Stimulated activated CD4-positive, alpha-beta T cell treated with anti-CD3 and anti-CD28 coated beads, Interleukin-1b, Interleukin-23, amount 100 ng/mL, for 48 hours (primary cell): Measurements from ENCODE around the gene ARL8B.

ENCODE experiments used
- DNase-seq: peaks from one replicate; pipeline ENCODE4 v3.0.0-alpha.2; 2020

The ARL8B gene

DNA sequence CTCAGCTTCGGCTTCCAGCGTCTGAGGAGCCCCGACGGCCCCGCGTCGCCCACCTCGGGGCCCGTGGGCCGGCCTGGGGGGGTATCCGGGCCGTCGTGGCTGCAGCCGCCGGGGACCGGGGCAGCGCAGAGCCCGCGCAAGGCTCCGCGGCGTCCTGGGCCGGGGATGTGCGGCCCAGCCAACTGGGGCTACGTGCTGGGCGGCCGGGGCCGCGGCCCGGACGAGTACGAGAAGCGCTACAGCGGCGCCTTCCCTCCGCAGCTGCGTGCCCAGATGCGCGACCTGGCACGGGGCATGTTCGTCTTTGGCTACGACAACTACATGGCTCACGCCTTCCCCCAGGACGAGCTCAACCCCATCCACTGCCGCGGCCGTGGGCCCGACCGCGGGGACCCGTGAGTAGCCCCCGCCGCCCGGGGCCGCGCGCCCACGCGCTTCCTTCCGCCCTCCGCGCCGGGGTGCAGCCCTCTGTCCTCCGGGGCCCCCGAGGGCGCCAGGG lies 65.9 kb downstream of the ARL8B start:
- peak; percentile 53 for DNase-seq

DNA sequence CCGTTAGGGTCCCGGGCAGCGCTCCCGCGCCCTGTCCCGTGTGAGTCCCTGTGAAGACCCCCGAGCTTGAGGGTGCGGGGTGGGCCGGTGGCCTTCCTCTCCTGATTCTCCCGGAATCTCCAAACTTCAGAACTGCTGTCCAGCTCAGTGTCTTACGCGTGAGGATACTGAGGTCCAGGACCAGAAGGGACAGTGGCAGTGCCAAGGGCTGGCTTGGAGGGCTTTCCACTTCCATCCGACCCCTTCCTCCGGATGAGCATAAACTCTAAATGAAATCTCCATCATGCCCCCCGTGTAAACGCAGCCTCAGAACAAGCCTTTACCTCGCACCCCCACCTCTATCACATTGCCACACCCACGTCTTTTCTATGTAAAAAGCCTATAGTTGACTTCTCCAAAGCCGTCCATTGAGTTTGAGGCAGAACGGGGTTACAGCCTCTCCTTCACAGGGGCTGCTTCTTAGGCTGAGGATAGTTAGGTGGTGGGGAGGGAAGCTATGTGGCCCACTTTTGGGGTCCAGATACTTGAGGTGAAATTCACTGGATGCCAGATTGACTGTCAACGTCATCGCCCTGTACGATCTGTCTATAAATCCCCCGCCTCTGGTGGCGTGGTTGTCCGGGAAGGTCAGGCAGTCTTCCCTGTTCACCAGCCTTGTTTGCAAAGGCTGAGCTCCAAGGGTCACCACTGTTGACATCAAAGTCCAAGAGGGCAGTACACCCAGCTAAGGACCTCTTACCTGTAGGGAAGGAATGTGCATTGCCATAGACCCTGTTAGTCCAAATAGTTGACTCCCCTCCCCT lies 66.5 kb downstream of the ARL8B start:
- peak; percentile 59 for DNase-seq

- DNase-seq: peak; percentile 49
Observed at GRCh38 chr3:5190147-5190791, 68.2 kb downstream of the ARL8B start.

DNA sequence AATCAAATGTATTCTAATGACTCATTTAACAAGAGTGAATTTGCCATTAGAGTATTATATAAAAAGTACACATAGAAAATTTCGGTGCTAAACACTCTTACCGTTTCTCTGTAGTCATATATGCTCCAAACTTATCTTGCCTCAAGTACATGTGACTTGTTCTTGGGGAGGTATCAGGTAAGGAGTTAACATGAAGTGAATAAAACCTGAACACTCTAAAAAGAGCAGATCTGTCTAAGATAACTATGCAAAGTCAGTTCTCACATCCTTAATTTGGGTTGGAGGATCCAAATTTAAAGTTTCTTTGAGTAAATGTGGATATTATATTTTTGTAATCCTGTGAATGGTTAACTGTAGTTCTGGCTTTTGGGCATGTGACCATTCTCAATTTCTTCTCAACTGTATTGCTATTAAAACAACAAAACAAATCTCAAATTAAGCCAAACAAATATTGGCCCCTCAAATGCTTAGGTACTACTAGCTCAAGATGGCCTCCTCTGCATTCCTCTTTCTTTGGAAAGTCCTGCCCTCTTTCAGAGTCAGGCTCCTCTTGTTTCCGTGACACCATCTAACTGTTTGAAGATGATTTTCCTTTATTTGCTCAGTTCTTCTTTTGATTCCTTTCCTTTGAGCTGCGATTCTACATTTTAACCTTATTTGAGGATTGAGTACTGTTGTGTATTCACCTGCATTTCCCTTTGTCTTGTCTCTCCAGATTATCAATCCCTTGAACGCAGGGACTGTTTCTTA lies 69.6 kb downstream of the ARL8B start:
- DNase-seq: no peak

DNA sequence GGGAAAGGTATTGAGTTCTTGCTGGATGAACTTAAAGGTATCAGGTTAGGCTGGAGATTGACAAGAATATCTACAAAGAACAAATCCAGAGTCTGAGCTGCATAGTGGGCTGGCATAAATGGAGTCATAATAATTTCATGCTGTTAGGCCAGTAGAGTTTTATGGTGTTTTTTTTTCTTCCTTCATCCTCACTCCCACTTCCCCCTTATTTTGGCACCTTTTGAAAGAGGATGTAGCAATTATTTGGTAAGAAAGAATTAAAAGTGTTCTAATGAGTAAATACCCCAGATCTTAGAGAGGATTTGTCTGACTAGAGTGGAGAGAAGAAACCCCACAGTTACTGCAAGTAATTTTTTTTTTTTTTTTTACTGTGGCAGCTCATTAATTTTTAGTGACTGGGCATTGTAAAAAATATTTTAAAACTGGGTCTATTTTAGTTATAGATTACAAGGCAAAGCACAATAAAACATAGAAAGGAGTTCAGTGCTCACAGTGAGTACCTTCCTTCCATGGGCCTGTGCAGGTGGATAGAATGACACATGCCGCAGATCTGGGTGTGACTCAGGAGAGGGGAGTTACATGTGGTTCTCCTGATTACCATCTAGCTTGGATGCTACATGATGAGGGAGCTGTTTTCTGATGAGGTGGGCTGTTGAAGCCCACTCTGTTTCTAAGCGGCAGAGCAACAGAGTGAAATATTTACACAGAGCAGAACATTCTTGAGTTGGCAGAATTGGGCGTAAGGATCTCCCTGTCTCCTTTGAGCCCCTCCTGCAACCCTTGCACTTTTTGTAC lies 70.7 kb downstream of the ARL8B start:
- DNase-seq: peak; percentile 73

GRCh38 chr3:5194341-5194740 lies 72.2 kb downstream of the ARL8B start:
- DNase-seq: no peak

GRCh38 chr3:5194801-5195509 lies 72.9 kb downstream of the ARL8B start:
- DNase-seq: peak; percentile 53

GRCh38 chr3:5195605-5196004 lies 73.5 kb downstream of the ARL8B start:
- DNase-seq: peak; percentile 60

GRCh38 chr3:5197022-5197421 lies 74.9 kb downstream of the ARL8B start:
- no peak for DNase-seq

GRCh38 chr3:5197470-5198312 lies 75.6 kb downstream of the ARL8B start:
- peak; percentile 52 for DNase-seq

- no peak for DNase-seq
Observed at GRCh38 chr3:5198313-5198677, 76.2 kb downstream of the ARL8B start.

- DNase-seq: no peak
Observed at GRCh38 chr3:5198986-5199731, 77.1 kb downstream of the ARL8B start.

DNA sequence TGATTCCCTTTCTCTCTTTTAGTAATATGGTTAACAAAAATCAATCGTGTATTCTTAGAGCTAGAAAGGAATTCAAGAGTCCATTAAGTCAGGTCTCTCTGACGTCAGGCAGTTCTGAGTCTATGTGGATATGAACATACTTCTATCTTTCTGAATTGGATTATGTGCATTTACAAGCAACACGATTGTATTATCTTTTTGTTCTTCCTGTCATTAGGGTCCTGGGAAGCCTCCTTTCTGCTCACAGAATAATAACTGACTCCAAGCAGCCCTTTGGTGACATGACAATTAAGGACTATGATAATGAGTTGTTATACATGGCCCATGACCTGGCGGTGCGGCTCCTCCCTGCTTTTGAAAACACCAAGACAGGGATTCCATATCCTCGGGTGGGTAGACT lies 79.4 kb downstream of the ARL8B start:
- DNase-seq: no peak

DNA sequence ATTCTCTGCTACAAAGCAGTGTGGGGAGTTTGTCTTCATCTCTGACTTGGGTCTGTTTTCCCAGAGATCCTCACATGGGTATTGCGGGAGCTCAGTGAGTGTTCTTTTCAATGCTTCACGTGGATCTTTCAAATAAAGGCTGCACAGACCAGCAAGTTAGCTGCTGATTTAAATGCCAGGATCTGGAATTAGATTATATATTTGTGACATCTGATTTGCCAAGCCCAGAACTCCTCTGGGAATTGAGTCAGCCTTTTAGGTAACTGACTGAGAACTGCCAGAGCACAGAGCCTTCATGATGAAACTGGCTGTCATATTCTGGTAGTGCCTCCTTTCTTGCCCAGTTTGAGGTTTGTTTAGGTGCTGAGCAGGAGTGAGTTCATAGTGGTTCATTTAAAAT lies 80.1 kb downstream of the ARL8B start:
- no peak for DNase-seq

DNA sequence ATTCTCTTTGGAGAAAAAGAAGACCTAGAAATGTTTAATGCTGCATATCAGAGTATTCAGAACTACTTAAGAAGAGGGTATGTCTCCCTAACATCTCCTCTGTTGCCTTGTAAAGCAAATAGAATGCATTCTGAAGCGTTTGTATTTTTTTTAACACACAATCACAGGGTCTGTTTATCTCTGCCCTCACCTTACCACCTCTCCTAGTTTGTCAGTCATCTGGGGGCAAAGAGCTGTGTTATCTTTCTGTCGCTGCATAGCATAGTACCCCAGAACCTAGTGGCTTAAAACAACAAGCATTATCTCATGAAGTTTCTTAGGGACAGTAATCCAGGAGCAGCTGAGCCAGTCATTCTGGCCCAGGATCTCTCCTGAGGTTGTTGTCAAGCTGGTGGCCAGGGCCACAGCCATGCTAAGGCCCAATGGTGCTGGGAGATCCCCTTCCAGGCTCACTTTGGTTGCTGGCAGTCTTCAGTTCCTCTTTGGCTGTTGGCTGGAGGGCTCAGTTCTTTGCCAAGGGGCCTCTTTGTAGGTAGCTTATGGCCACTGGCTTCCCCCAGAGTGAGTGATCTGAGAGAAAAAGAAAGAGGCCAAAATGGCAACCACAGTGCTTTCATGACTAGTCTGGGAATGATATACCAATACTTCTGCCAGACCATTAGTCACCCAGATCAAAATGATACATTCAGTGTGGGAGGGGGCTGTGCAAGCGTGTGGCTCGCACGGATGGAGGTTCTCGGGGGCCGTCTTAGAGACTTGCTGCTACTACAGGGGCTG lies 83.3 kb downstream of the ARL8B start:
- DNase-seq: peak; percentile 74

GRCh38 chr3:5210926-5211325 lies 88.8 kb downstream of the ARL8B start:
- no peak for DNase-seq

- no peak for DNase-seq
Observed at GRCh38 chr3:5212628-5213573, 90.8 kb downstream of the ARL8B start.

DNA sequence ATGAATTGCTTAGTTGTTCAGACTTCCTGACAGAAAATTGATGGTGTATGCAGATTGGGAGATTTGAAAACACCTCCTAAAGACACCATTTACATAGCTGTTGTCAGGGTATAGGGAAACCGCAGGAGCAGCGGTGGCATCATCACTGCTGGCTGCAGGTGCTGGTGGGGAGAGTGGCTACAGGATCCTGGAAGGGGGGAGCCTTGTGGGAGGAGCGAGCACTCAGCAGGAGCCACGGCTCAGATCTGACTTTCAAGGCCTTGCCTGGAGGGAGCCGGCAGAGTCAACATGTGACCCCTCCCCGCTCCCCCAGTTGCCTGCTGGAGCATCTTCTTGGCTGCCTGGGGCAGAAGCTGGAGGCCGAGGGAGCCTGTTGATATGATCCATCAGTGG lies 91.5 kb downstream of the ARL8B start:
- no peak for DNase-seq
